ENCODE measurements around the gene COBL.

DNA sequence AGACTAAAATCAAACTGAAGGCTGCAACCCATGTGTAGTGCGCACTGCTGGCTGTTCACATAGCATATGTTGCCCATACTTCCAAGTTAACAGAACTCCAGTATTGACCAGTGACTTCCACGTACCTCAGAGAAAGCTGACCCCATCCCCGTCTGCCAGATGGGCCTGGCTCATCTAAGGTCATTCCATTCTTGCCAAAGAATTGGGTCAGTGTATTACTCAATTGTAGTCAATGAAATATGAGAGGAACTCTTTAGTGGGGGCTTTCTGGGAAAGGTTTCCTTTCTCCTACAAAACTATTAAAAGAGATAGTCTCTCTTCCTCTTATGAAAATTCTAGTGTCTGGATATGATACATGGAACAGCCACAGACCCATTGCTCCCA, 238.6 kb downstream of the COBL start:
- TF ChIP-seq, protein P1, sequence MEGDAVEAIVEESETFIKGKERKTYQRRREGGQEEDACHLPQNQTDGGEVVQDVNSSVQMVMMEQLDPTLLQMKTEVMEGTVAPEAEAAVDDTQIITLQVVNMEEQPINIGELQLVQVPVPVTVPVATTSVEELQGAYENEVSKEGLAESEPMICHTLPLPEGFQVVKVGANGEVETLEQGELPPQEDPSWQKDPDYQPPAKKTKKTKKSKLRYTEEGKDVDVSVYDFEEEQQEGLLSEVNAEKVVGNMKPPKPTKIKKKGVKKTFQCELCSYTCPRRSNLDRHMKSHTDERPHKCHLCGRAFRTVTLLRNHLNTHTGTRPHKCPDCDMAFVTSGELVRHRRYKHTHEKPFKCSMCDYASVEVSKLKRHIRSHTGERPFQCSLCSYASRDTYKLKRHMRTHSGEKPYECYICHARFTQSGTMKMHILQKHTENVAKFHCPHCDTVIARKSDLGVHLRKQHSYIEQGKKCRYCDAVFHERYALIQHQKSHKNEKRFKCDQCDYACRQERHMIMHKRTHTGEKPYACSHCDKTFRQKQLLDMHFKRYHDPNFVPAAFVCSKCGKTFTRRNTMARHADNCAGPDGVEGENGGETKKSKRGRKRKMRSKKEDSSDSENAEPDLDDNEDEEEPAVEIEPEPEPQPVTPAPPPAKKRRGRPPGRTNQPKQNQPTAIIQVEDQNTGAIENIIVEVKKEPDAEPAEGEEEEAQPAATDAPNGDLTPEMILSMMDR (conservative IDR thresholded peaks at IDR 0.05; ENCODE audit: low read length), result no peak
- no peak for TF ChIP-seq EZH2phosphoT487 (IDR thresholded peaks at IDR 0.05; ENCODE audit: borderline replicate concordance)

Measured in Loucy (cell line).